NCI-H1417 treated with DMSO at 0.1 percent for 48 hours (cell line): ENCODE measurements around the gene ANO4.
"Not testable (repeated sequence)": the region's sequence is repeated elsewhere in the genome, so short reads cannot be mapped to it uniquely, and the experiment has no call there.

Experiments
- DNase-seq: peaks from one replicate; lab custom pipeline; 2025; lab: John Stamatoyannopoulos, UW

The ANO4 gene

DNA sequence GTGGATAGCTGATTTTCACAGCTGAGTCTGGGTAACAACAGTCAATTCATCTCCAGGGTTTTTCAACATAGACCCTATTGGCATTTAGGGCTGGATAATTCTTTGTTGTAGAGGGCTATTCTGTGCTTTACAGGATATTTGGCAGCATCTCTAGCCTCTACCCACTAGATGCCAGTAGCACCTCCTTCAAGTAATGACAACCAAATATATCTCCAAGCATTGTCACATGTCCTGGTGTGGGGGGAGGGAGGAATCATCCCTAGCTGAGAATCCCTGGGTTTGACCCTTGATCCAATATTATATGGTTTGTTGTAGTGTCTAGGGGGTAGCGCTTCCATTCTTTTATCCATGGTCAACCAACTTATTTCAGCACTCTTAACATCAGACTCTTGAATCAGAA, 157.2 kb downstream of the ANO4 start:
- DNase-seq, result no peak

DNA sequence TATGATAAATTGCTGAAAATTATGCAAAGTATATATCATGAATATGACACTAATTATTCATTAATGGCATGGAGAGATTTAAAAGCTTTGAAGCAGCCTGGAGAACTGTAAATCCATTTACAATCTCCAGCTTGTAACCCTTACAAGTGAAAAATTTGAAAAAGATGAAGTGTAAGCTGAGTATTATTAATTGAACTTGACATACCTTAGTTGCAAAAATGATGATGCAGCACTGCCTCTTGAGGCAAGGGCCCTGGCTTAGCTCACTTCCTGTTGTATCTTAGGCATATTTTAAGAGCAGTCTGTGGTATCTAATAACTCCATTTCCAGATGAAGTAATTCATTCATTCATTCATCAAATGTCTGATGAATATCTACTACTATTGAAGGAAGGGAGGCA, 158.6 kb downstream of the ANO4 start:
- DNase-seq, result no peak

DNA sequence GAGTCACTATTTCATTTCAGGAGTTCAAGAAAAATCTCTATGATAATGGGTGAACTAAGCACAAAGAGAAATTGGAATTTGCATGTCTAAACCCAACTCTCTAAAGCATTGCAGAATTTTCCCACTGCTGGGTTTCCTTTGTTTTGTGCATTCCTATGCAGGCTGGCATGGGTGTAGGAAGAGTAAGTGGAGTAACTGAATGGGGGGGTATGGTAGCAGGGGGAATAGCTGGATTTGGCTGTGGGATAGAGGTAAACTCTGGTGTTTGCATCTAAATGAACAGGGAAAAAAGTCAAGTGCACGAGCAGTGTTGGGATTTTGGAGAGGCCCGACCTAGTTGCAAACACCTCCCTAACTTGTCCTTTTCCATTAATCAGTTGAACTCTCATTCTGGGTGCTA, 159.1 kb downstream of the ANO4 start:
- DNase-seq, result no peak

DNA sequence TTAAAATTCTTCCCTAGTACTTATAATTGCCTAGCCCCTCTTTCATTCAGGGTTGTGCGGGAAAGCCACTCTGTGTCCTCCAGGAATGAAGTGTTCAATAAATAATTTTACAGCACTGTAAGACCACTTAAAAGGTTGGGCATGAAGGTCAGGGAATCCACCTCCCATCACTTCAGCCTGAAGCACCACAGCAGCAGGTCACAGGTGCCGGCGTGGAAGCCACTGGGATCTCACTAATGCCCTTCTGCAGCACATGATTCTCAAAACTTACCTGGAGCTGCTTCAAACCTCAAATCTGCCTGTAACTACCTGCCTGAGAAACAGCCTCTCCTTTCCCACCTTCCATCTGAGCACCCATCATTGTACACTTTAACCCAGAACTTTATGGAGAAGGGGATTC, 159.5 kb downstream of the ANO4 start:
- no peak for DNase-seq

GRCh38 chr12:100955139-100955538, 160.6 kb downstream of the ANO4 start:
- no peak for DNase-seq

DNA sequence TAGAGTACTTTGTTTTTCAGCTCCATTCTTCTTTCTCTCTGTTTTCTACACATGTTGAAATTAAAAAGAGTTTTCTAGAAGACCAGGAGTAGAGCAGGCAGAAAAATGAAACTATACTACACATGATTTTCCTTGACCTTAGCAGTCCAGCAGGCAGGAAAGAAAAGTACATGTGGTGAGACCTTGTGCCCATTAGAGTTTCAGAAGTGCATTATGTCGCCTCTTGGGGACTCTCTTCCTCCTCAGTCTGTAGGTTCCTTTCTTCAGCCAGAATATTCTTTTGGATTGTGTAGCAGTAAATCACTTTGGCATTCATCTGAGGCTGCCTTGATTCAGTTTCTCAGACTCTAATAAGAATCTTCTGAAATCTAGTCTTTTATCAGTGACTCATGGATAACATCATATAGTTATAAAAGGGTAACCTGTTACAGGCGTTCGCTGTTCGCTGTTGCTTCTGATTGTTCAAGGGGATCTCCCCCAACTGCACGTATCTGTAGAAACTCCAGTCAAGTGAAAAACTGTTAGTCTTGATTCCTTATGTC, 161.8 kb downstream of the ANO4 start:
- DNase-seq, result no peak

- DNase-seq, result no peak
These were observed 164.9 kb downstream of the ANO4 start for GRCh38 chr12:100959481-100959880.

DNA sequence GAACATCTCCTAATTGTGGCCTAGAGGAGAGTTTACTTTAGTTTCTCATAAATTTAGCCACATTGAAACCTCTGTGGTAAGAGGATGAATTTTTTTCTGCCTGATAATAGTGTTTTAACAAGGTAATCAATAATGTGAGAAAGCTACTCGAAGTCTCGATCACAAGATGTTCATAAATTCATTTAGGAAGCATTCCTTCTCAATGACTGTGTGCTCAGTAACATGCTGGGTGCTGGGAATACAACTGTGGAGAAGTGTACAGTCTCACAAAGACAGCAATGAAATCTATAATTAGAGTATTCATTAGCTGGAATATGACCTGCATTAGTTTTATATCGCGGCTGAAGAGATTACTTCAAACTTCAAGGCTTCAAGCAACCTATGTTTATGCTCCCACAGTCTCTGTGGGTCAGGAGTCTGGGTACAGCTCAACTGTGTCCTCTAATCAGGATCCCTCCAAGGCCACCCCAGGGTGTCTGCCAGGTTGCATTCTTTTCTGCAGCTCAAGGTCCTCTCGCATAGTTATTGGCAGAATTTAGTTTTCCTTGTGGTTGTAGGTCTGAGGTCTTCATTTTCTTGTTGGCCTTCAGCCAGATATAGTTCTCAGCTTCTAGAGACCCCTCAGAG, 167.6 kb downstream of the ANO4 start:
- DNase-seq, result no peak

DNA sequence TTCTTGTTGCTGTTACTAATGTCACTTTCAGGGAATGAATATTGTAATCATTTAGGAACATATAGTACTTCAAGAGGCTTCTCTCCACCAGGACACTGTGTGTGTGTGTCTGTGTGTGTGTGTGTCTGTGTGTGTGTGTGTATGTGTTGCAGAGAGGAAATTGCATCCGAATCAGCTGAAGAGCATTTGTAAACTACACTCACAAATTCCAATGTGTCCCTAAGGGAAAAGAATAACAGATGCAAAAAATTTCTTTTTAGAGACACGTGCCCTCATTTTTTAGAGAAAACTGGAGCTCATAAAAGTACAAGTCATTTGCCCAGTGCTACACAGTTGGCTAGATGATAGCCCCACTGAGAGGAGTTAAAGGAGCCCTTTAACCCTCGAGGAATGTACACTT, 168.8 kb downstream of the ANO4 start:
- no peak for DNase-seq

DNA sequence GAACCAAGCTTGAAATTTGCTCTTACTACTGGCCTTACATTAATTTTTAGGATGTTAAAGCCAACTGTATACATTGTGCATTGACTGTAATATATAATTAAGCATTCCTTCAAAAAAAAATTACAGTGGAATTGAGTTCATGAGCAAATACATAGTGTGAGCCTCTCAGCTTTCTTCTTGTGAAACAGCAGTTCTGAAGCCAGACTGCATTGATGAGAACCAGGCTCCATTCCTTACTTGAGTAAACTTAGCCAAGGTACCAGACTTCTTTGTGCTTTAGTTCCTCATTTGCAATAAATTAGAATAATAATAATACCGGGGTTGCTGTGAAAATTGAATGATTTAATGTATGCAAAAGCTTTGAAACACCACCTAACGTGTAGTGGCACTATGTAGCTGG, 169.5 kb downstream of the ANO4 start:
- DNase-seq, result no peak

DNA sequence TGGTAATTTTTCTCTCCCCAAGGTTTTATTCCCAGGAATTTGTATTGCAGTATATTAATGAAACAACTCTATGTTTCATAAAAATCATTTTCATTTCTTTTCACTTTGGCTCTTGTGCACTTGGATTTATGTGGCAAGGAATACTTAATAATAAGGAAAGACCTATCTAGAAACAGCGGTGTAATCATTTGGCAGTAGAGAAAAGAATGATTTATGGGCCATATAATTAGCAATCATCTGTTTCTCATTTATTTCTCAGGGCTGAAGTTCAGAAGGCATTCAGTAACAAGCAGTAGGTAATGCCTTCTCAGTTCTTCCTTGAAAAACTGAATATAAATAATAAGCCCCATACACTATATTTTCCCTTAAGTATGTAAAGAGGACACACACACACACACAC, 172.6 kb downstream of the ANO4 start:
- DNase-seq, result peak; percentile 21

GRCh38 chr12:100970894-100971293, 176.3 kb downstream of the ANO4 start:
- DNase-seq, result no peak

DNA sequence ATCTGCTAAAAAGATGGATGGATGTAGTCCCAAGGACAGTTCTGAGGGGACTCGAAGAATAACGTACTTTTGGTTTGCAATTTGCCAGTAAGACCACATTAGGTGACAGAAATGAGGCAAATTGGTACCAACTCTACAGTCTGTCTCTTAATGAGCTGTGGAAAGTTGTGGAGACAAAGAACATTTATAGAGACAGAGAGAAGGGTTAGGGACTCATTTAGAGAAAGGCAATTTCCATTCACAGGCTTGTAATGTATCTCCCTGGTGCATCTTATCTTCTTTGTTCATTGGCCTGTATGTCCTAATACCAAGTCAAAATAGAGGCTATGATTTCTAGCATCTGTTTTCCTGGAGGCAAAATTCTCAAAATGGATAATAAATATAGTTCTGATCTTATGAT, 177.5 kb downstream of the ANO4 start:
- no peak for DNase-seq

DNA sequence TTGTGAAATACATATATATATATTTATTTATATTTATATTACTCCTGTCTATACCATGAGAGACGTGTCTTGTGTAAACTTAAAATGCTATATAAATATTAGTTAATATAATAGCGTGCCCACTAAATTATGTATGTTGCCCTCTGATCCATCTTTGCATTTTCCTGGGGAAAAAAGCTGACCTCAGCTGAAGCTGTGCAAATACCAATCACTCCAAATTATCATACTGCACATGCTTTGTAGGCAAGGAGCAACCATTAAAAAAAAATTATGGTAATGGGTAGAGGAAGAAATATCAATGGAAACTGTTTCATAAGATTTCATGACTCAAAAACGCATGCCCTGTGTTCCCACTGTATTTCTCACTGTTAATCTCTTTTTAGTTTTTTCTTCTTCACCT, 179.8 kb downstream of the ANO4 start:
- no peak for DNase-seq

DNA sequence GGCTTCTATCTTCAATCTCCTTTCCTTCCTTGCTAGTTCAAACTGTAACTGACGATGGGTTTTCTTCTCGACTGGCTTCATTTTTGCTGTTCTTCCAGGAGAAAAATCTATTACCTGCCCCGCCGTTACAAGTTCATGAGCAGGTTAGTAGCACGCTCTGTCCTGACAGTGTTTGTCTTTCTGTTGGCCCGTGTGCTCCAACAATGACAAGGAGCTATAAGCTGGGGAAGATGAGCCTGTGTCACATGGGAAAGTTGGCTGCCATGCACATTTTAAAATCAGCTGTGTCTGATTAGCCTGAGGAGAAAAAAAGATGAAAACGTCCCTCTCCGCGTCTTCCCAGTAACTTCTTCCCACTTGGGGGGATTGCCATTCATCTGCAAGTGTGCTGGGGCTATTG, 180.2 kb downstream of the ANO4 start:
- no peak for DNase-seq

DNA sequence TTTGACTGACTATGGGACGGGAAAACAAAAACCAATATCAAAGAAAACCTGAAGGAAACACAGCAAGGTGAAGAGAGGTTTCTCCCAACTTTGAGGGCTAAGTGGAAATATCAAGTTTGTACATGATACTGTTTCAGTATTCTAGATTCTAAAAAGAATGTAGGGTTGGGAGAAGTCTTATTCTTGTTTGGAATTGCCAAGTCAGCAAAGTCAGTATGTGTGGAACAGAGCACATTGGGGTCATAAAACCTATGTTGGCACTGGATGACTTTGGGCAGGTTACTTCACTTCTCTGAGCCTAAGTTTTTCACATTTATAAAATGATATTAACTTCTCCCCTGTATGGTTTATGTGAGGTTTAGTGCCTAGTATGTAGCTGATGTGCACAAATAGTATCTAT, 182.2 kb downstream of the ANO4 start:
- DNase-seq, result no peak

DNA sequence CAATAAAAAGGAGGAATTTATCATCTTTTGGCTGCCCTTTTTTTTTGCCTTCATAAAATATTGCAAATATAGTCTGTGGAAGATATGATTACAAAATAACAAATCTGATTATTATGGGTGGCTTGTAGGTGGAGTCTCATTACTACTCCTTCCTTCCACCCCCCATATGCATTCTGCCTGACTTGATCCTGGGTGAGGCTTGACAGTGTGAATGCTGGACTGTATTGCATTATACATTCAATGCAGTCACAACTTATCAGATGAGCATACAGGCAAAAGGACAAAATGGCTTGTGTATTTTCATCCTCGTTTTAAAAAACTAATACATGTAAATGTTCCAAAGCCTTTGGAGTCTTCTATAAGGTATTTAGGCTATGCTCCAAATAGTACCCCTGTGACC, 186.3 kb downstream of the ANO4 start:
- no peak for DNase-seq

DNA sequence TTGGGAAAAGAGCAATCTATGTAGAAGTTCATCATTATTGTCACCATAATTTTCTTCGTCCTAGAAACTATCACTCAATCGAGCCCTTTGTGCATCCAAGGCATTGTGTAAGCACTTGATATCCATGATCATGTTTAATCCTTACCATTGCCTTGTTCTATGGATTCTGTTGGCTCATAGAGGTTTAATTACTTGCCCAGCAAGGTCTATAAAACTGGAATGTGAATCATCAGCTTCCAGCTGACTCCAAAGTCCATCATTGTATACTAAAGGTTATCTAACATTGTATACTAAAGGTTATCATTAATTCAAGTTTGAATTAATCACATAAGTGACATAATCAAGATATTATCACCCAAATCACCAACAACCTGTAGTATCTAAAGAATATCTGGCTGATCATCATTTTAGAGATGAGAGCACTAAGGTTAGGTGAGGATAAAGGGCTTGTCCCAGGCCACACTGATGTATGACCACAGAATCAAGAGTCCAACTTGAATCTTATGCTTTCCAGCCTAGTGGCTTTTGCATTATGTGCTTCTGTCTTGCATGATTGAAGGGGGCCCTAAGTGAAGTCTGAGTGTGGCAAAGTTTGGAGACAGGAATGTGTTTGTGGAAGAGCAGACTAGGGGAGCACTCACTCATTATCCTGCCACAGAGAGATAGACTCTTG, 188.1 kb downstream of the ANO4 start:
- DNase-seq, result no peak

- DNase-seq, result no peak
These were observed 190.2 kb downstream of the ANO4 start for GRCh38 chr12:100984796-100985195.

DNA sequence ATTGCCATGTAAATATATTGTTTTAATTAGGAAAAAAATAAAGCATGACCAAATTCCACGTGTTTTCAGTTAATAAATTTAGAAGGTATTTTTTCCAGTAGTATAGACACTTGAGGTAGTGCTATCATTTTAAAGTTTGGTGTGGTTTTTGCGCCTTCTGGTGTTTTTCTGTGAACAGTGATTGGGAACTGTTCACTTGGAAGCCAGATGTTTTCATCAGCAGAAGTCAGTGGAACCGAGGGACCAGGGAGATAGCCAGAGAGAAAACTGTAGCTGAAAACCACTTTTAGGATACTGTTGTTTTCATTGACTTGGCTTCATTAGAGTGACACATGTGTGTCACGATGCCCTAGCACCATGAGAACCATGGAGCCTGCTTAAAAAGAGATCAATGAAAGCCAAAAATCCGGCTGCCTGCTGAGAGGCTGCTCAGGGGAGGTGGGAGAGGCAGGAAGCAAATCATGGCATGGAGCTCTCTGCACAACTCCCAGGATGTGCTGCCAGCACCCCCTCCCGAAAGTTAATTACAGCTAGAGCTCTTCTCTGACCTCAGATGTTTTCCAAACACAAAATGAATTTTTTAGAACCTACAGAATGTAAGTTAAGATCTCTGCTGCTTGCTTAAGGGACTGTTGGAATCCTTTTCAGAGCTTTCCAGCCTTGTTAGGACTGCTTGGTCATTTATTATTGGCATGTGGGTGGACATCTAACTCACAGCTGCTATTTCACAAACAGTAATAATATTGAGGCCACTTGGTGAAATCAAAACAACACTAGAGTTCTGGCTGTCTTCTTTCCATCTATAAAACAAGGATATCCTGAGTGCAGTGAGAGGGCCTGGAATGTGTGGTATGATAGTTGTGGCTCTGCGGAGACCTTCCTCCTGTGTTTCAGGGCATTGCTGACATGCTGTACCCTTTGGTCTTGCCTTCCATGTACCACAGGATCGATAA, 192.3 kb downstream of the ANO4 start:
- DNase-seq, result no peak

GRCh38 chr12:100987552-100988521, 193.3 kb downstream of the ANO4 start:
- no peak for DNase-seq

DNA sequence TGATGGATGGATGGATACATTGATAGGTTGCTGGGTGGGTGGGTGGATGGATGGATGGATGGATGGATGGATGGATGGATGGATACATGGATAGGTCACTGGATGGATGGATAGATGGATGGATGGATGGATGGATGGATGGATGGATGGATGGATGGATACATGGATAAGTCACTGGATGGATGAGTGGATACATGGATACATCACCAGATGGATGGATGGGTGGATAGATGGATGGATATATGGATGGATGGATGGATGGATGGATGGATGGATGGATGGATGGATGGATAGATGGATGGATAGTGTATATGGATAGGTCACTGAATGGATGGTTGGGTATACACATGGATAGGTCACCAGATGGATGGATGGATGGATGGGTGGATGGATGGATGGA, 194.9 kb downstream of the ANO4 start:
- DNase-seq, result not testable (repeated sequence)
